HG02981 (cell line): ENCODE results near the gene SYNPO.

Experiments used
- ATAC-seq: cut with Tn5 transposase; IDR thresholded peaks from one replicate; pipeline ENCODE4 v1.9.1; 2021; ENCODE audit warnings: mild to moderate bottlenecking, moderate library complexity; ENCODE audit not compliant: unreplicated experiment

Gene SYNPO

GRCh38 chr5:150639751-150640150, 709 bp upstream of the SYNPO start:
- ATAC-seq, result no peak

- no peak for ATAC-seq
Measured at GRCh38 chr5:150641006-150641570, 628 bp downstream of the SYNPO start.

GRCh38 chr5:150641824-150642566, 1.5 kb downstream of the SYNPO start:
- no peak for ATAC-seq

GRCh38 chr5:150642567-150642927, 2.1 kb downstream of the SYNPO start:
- no peak for ATAC-seq

GRCh38 chr5:150642991-150643710, 2.7 kb downstream of the SYNPO start:
- no peak for ATAC-seq

- ATAC-seq, result no peak
Measured at GRCh38 chr5:150644058-150644457, 3.6 kb downstream of the SYNPO start.

GRCh38 chr5:150644514-150644913, 4.1 kb downstream of the SYNPO start:
- no peak for ATAC-seq

- no peak for ATAC-seq
Measured at GRCh38 chr5:150645070-150645700, 4.7 kb downstream of the SYNPO start.

GRCh38 chr5:150647275-150648251, 7.1 kb downstream of the SYNPO start:
- no peak for ATAC-seq

- ATAC-seq, result no peak
Measured at GRCh38 chr5:150648294-150649107, 8.0 kb downstream of the SYNPO start.

GRCh38 chr5:150649108-150650020, 8.9 kb downstream of the SYNPO start:
- no peak for ATAC-seq

GRCh38 chr5:150650021-150651006, 9.9 kb downstream of the SYNPO start:
- no peak for ATAC-seq

- ATAC-seq, result no peak
Measured at GRCh38 chr5:150651382-150651781, 10.9 kb downstream of the SYNPO start.

GRCh38 chr5:150651924-150652671, 11.6 kb downstream of the SYNPO start:
- ATAC-seq, result no peak

GRCh38 chr5:150653145-150653761, 12.8 kb downstream of the SYNPO start:
- no peak for ATAC-seq
